AG09309 (cell line): ENCODE data around the gene TIMP2.
A peak's percentile ranks its signal among the peaks of the same experiment; 100 is the strongest.

Experiments used
- DNase-seq: peaks from one replicate; pipeline ENCODE4 v3.0.0-alpha.2; 2010; ENCODE audit warnings: low read depth
- H3K4me3 ChIP-seq: 2 replicates; pipeline ENCODE4 v1.5.1; 2011; ENCODE audit warnings: mild to moderate bottlenecking, low read depth, low read length, moderate library complexity; ENCODE audit not compliant: control insufficient read depth
- CTCF ChIP-seq: IDR thresholded peaks from 2 replicates; pipeline ENCODE4 v1.5.1; 2011; ENCODE audit warnings: mild to moderate bottlenecking, low read depth, low read length, inconsistent platforms; ENCODE audit not compliant: insufficient read depth, control insufficient read depth; ENCODE audit errors: missing control alignments

TIMP2 gene

GRCh38 chr17:78940258-78940657 lies 15.1 kb upstream of the TIMP2 start:
- H3K4me3 ChIP-seq, result no peak overlapping the region
- TF ChIP-seq CTCF, result no peak
- no peak for DNase-seq

DNA sequence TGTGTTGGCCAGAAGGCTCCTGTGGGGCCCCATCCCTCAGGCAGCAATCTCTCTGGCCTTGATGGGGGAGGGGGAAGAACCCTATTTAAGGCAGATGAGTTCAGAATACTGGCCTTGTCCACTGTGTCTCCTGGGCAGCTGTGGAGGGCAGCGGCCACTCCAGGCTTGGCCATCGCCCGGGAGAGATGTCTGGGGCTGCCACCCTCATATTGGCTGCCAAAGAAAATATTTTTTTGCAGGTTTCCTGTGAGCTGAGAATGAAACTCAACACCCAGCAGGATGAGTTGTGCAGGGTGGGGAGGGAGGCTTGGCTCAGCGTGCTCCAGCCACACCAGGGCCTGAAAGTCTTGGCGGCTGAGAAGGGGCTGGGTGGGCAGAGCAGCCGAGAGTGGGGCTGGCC lies 14.4 kb upstream of the TIMP2 start:
- TF ChIP-seq CTCF, result no peak
- no peak for DNase-seq
- no peak overlapping the region for H3K4me3 ChIP-seq

DNA sequence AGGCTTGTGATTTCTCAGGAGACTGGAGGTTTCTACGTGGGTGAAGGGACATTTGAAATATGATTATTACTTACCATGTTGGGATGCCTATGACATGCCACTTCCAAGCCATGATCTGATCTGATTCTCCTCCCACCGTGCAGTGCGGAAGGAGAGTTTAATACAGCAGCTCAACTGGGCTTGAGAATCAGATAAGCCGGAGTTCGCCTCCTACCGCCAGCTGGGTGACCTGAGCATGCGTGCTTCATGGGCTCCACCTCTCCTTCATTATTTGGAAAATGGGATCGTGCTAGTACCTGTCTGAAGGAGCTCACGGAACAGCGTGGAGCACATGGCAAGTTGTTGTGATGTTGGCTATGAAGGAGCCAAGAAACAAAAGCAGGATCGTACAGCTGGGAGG lies 12.4 kb upstream of the TIMP2 start:
- no peak overlapping the region for H3K4me3 ChIP-seq
- no peak for TF ChIP-seq CTCF

DNA sequence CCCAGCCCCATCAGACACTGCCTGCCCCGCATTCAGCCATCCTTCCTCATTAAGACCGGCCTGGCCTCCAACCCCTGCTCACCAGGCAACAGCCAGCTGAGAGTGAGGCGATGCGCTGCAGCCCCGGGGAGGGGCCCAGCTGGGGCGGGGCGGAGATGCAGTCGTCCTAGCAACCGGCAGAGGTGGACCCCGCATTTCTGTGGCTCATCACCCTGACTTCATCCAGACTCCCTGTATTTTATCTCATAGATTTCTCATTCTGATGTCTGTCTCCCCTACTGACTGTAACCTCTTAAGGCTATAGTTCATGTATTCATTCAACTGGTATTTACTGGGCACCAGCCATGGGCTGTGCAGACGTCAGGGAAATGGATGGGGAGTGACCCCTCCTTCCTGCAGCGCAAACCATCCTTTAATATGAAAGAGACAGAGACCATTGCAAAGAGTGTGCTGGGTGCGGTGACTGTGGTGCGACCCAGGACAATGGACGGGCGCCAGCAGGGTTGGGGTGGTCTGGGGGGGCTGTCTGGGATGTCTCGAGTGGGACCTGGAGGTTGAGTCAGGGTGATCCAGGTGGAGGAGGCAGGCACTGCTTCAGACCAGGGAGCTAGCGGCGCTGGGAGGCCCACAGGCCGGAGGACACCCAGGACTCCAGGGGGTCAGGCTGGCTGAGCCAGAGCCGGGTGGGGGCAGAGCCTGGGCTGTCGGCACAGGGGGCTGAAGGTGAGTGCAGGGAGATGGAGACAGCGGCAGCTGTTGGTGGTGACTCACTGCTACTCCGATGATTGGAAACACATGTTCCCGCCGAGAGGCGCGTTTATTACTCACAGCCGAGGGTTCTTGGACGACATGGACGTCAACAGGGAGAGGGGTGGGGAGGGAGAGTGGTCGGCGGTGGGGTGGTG lies 10.5 kb upstream of the TIMP2 start:
- H3K4me3 ChIP-seq, result no peak overlapping the region; the same call in 1 of the 2 replicates
- no peak for TF ChIP-seq CTCF
- peak; percentile 90 for DNase-seq

More for the DNA sequence above, 12.4 kb upstream of the TIMP2 start:
- no peak for DNase-seq

GRCh38 chr17:78934681-78935418 lies 9.7 kb upstream of the TIMP2 start:
- no peak for DNase-seq
- H3K4me3 ChIP-seq, result no peak overlapping the region
- no peak for TF ChIP-seq CTCF

GRCh38 chr17:78933959-78934568 lies 8.9 kb upstream of the TIMP2 start:
- peak; percentile 94 for DNase-seq
- peak overlapping the region; percentile 13 for H3K4me3 ChIP-seq

More at GRCh38 chr17:78933959-78934568, 8.9 kb upstream of the TIMP2 start:
- TF ChIP-seq CTCF, result no peak
